Mesenchymal stem cell (in vitro differentiated cells and primary cell): Measurements from ENCODE around the gene TSPYL2.
A peak's percentile ranks its signal among the peaks of the same experiment; 100 is the strongest.

Source experiments
- DNase-seq: peaks from one replicate; pipeline ENCODE4 v3.0.0-alpha.2; 2013
- H2AFZ ChIP-seq: one replicate; pipeline ENCODE4 v1.6.1; 2013; ENCODE audit warnings: low read depth, mild to moderate bottlenecking, control low read depth, inconsistent platforms, low read length, moderate library complexity
- H2AK5ac ChIP-seq: 2 replicates; pipeline ENCODE4 v1.6.1; 2013; ENCODE audit warnings: low read length, moderate library complexity, mild to moderate bottlenecking, inconsistent platforms; ENCODE audit not compliant: severe bottlenecking
- H2BK120ac ChIP-seq: one replicate; pipeline ENCODE4 v1.6.1; 2013; ENCODE audit warnings: low read depth, mild to moderate bottlenecking, inconsistent platforms, low read length, moderate library complexity
- H2BK12ac ChIP-seq, 2 experiments: one replicate each; pipeline ENCODE4 v1.6.1; 2013; ENCODE audit warnings: inconsistent platforms in 2 of 2, low read length in 2 of 2, mild to moderate bottlenecking in 2 of 2, moderate library complexity in 2 of 2, control low read depth in 1 of 2
- H2BK15ac ChIP-seq: one replicate; pipeline ENCODE4 v1.6.1; 2013; ENCODE audit warnings: mild to moderate bottlenecking, low read depth, inconsistent platforms; ENCODE audit not compliant: poor library complexity, severe bottlenecking
- H2BK5ac ChIP-seq: 2 replicates; pipeline ENCODE4 v1.6.1; 2013; ENCODE audit warnings: low read depth, mild to moderate bottlenecking, low read length, control low read depth, inconsistent platforms; ENCODE audit not compliant: poor library complexity, severe bottlenecking
- H3K14ac ChIP-seq, 2 experiments: one replicate each; pipeline ENCODE4 v1.6.1; 2013; ENCODE audit warnings: inconsistent platforms in 2 of 2, low read length in 2 of 2, control low read depth in 1 of 2, mild to moderate bottlenecking in 1 of 2, moderate library complexity in 1 of 2
- H3K18ac ChIP-seq, 2 experiments: one replicate each; pipeline ENCODE4 v1.6.1; 2013; ENCODE audit warnings: inconsistent platforms in 2 of 2, low read length in 2 of 2, control low read depth in 1 of 2, low read depth in 1 of 2, mild to moderate bottlenecking in 1 of 2
- H3K23ac ChIP-seq, 2 experiments: one replicate each; pipeline ENCODE4 v1.6.1; 2013; ENCODE audit warnings: inconsistent platforms in 2 of 2, low read length in 2 of 2, mild to moderate bottlenecking in 2 of 2, moderate library complexity in 2 of 2, control low read depth in 1 of 2
- H3K27ac ChIP-seq: 2 replicates; pipeline ENCODE4 v1.5.1; 2013; ENCODE audit warnings: mild to moderate bottlenecking, moderate library complexity, low read length, control low read depth, inconsistent platforms; ENCODE audit not compliant: poor library complexity, severe bottlenecking
- H3K27me3 ChIP-seq, 2 experiments: 2 replicates each; pipeline versions ENCODE4 v1.6.1 to v1.7.0; 2013; ENCODE audit warnings: low read length in 2 of 2, mild to moderate bottlenecking in 2 of 2, moderate library complexity in 2 of 2, control low read depth in 1 of 2, inconsistent platforms in 1 of 2; ENCODE audit not compliant: control insufficient read depth in 1 of 2, insufficient read depth in 1 of 2
- H3K36me3 ChIP-seq, 2 experiments: 2 replicates each; pipeline versions ENCODE4 v1.6.1 to v1.7.0; 2013; ENCODE audit warnings: low read length in 2 of 2, control low read depth in 1 of 2, inconsistent platforms in 1 of 2, low read depth in 1 of 2, mild to moderate bottlenecking in 1 of 2; ENCODE audit not compliant: insufficient read depth in 2 of 2, control insufficient read depth in 1 of 2
- H3K4ac ChIP-seq, 2 experiments: one replicate each; pipeline ENCODE4 v1.6.1; 2013; ENCODE audit warnings: inconsistent platforms in 2 of 2, low read length in 2 of 2, mild to moderate bottlenecking in 2 of 2, moderate library complexity in 2 of 2, control low read depth in 1 of 2, low read depth in 1 of 2
- H3K4me1 ChIP-seq: 2 replicates; pipeline ENCODE4 v1.6.1; 2013; ENCODE audit warnings: low read depth, low read length, control low read depth; ENCODE audit not compliant: control insufficient read depth, insufficient read depth
- H3K4me2 ChIP-seq: 2 replicates; pipeline ENCODE4 v1.6.1; 2013; ENCODE audit warnings: low read length, mild to moderate bottlenecking, inconsistent platforms; ENCODE audit not compliant: poor library complexity, severe bottlenecking
- H3K4me3 ChIP-seq, 2 experiments: 2 replicates each; pipeline versions ENCODE4 v1.5.1 to v1.7.0; 2013; ENCODE audit warnings: low read length in 2 of 2, mild to moderate bottlenecking in 2 of 2, control low read depth in 1 of 2, low read depth in 1 of 2; ENCODE audit not compliant: insufficient read depth in 1 of 2
- H3K79me1 ChIP-seq: replicated peaks from 2 replicates; pipeline ENCODE4 v1.6.1; 2013; ENCODE audit warnings: mild to moderate bottlenecking, control low read depth, low read length, inconsistent platforms; ENCODE audit not compliant: poor library complexity, severe bottlenecking
- H3K9ac ChIP-seq: 2 replicates; pipeline ENCODE4 v1.7.0; 2013; ENCODE audit warnings: mild to moderate bottlenecking, low read length, moderate library complexity
- H3K9me3 ChIP-seq: 2 replicates; pipeline ENCODE4 v1.7.0; 2013; ENCODE audit warnings: mild to moderate bottlenecking, low read length; ENCODE audit not compliant: control insufficient read depth
- H4K8ac ChIP-seq: one replicate; pipeline ENCODE4 v1.6.1; 2013; ENCODE audit warnings: inconsistent platforms, mild to moderate bottlenecking, low read length, moderate library complexity
- H4K91ac ChIP-seq: one replicate; pipeline ENCODE4 v1.6.1; 2013; ENCODE audit warnings: mild to moderate bottlenecking, low read length, inconsistent platforms
- WGBS: methylation state at CpG from one replicate; pipeline ENCODE4 v1.1.7; 2013; ENCODE audit warnings: mixed read lengths; 5-methylcytosine and 5-hydroxymethylcytosine counted together

TSPYL2 gene

GRCh38 chrX:53047228-53047627 lies 34.9 kb upstream of the TSPYL2 start:
- no peaks in the 10 kb centered on the region for H3K36me3 ChIP-seq
- H2AK5ac ChIP-seq, result no peak overlapping the region
- H2BK12ac ChIP-seq, result no peak overlapping the region
- 90% methylated on average over 2 of the region's 6 CpGs for WGBS
- peaks cover 0 to 40% of the 10 kb centered on the region in 2 experiments for H3K27me3 ChIP-seq
- no peaks in the 10 kb centered on the region for H3K79me1 ChIP-seq
- no peak overlapping the region for H2BK15ac ChIP-seq
- H2AFZ ChIP-seq, result no peak overlapping the region
- H3K4ac ChIP-seq, result no peak overlapping the region
- no peak overlapping the region for H2BK5ac ChIP-seq
- no peak overlapping the region for H4K8ac ChIP-seq
- peaks cover 22% of the 10 kb centered on the region for H3K4me1 ChIP-seq
- no peak overlapping the region for H3K18ac ChIP-seq
- H4K91ac ChIP-seq, result no peak overlapping the region
- H3K9ac ChIP-seq, result no peak overlapping the region
- DNase-seq, result peak; percentile 15
- H3K4me2 ChIP-seq, result no peak overlapping the region
- no peak overlapping the region for H2BK120ac ChIP-seq
- no peaks in the 10 kb centered on the region for H3K9me3 ChIP-seq
- H3K4me3 ChIP-seq, result no peak overlapping the region
- no peak overlapping the region for H3K27ac ChIP-seq
- H3K23ac ChIP-seq, result no peak overlapping the region
- H3K14ac ChIP-seq, result no peak overlapping the region

- Histone ChIP-seq H3K9ac (peak within 1 kb of the TSS; percentile 91), H3K27me3 (peaks cover 0 to 37% of the 10 kb centered on the region in 2 experiments), H3K14ac (peak within 1 kb of the TSS in 1 of 2 experiments; percentile 88), H2BK12ac (peak within 1 kb of the TSS in 1 of 2 experiments; percentile 72), H4K91ac (peak within 1 kb of the TSS; percentile 86), H3K18ac (peak within 1 kb of the TSS; percentile 95 to 97), H4K8ac (peak within 1 kb of the TSS; percentile 85), H3K4me1 (peaks cover 22% of the 10 kb centered on the region), H3K4me2 (peak within 1 kb of the TSS; percentile 82), H3K23ac (no peak within 1 kb of the TSS), H2BK15ac (peak within 1 kb of the TSS; percentile 90), H2BK5ac (peak within 1 kb of the TSS; percentile 92), H3K4ac (peak within 1 kb of the TSS in 1 of 2 experiments; percentile 61), H3K4me3 (peak within 1 kb of the TSS; percentile 70 to 77), H2AFZ (peak within 1 kb of the TSS; percentile 53), H3K27ac (peak within 1 kb of the TSS; percentile 54), H3K79me1 (no peaks in the 10 kb centered on the region), H2AK5ac (no peak within 1 kb of the TSS), H3K9me3 (no peaks in the 10 kb centered on the region), H2BK120ac (peak within 1 kb of the TSS; percentile 61), H3K36me3 (no peaks in the 10 kb centered on the region)
- 1% methylated on average over 15 of the region's 38 CpGs for WGBS
- peak; percentile 60 for DNase-seq
Measured at GRCh38 chrX:53048169-53049126, 33.7 kb upstream of the TSPYL2 start, which contains the start of gene GPR173. Gene GPR173 (plus strand): TSS chrX:53048789. CDS start chrX:53076622, 27,833 bp downstream.

- DNase-seq, result no peak
- H2BK120ac ChIP-seq, result peak overlapping the region; percentile 49
- no peak overlapping the region for H2BK12ac ChIP-seq
Measured at GRCh38 chrX:53049127-53049517, 33.0 kb upstream of the TSPYL2 start.

GRCh38 chrX:53050841-53051240 lies 31.3 kb upstream of the TSPYL2 start:
- peaks cover 3% of the 10 kb centered on the region for H3K79me1 ChIP-seq
- no peaks in the 10 kb centered on the region for H3K9me3 ChIP-seq
- no peak overlapping the region for H2BK120ac ChIP-seq
- no peak overlapping the region for H3K18ac ChIP-seq
- no peak overlapping the region for H3K9ac ChIP-seq
- H2BK12ac ChIP-seq, result no peak overlapping the region
- DNase-seq, result no peak
- H3K27me3 ChIP-seq, result peaks cover 0 to 30% of the 10 kb centered on the region in 2 experiments
- no peaks in the 10 kb centered on the region for H3K36me3 ChIP-seq
- no peak overlapping the region for H3K23ac ChIP-seq
- H4K8ac ChIP-seq, result no peak overlapping the region
- 95% methylated on average over 5 of the region's 6 CpGs for WGBS
- no peak overlapping the region for H2AFZ ChIP-seq
- H3K4me1 ChIP-seq, result peaks cover 22% of the 10 kb centered on the region
- H2AK5ac ChIP-seq, result no peak overlapping the region
- H4K91ac ChIP-seq, result no peak overlapping the region
- H2BK5ac ChIP-seq, result no peak overlapping the region
- peak overlapping the region in 1 of 2 experiments; percentile 77 for H3K4me3 ChIP-seq
- no peak overlapping the region for H3K4ac ChIP-seq
- H3K4me2 ChIP-seq, result peak overlapping the region; percentile 34
- H3K14ac ChIP-seq, result peak overlapping the region in 1 of 2 experiments; percentile 60
- H3K27ac ChIP-seq, result no peak overlapping the region
- H2BK15ac ChIP-seq, result no peak overlapping the region

More at GRCh38 chrX:53049127-53049517, 33.0 kb upstream of the TSPYL2 start:
- no peak overlapping the region for H2BK15ac ChIP-seq
- peak overlapping the region; percentile 70 to 77 for H3K4me3 ChIP-seq
- no peak overlapping the region for H2AFZ ChIP-seq
- H2AK5ac ChIP-seq, result no peak overlapping the region
- H2BK5ac ChIP-seq, result no peak overlapping the region
- peak overlapping the region in 1 of 2 experiments; percentile 76 for H3K18ac ChIP-seq
- no peaks in the 10 kb centered on the region for H3K9me3 ChIP-seq
- no peak overlapping the region for H4K8ac ChIP-seq
- H4K91ac ChIP-seq, result peak overlapping the region; percentile 27
- H3K23ac ChIP-seq, result no peak overlapping the region
- H3K27ac ChIP-seq, result no peak overlapping the region
- peak overlapping the region; percentile 18 for H3K4me2 ChIP-seq
- peaks cover 22% of the 10 kb centered on the region for H3K4me1 ChIP-seq
- peak overlapping the region in 1 of 2 experiments; percentile 61 for H3K4ac ChIP-seq
- WGBS, result 11% methylated on average over 7 of the region's 8 CpGs
- H3K36me3 ChIP-seq, result no peaks in the 10 kb centered on the region
- H3K27me3 ChIP-seq, result peaks cover 0 to 31% of the 10 kb centered on the region in 2 experiments
- peak overlapping the region in 1 of 2 experiments; percentile 88 for H3K14ac ChIP-seq
- H3K79me1 ChIP-seq, result no peaks in the 10 kb centered on the region
- H3K9ac ChIP-seq, result peak overlapping the region; percentile 64
